Calu3 (cell line): Measurements from ENCODE around the gene SCNN1B. TPM values are rescaled to one million over a fixed set of nuclear protein-coding genes. Genes with fewer than 3 reads are reported as not detected.
"Not testable (repeated sequence)": the region's sequence is repeated elsewhere in the genome, so short reads cannot be mapped to it uniquely, and the experiment has no call there.

ENCODE experiments used
- BruUV-seq: library from RNA; stranded (reverse); fragments of 400-500 nt; replicated peaks from 2 replicates; lab custom pipeline; 2021; lab: Mats Ljungman, UMichigan
- CTCF ChIA-PET: fragments of 300-600 bp; sonication (Branson Sonifier 250); formaldehyde crosslinking; loops from one replicate; lab custom pipeline; 2022; ENCODE audit warnings: antibody characterized with exemption; lab: Charles Lee
- DNase-seq: peaks from one replicate; pipeline ENCODE4 v3.0.0; 2022
- H3K27ac Mint-ChIP-seq: one replicate; pipeline ENCODE4 v1.8.0; 2022; ENCODE audit warnings: mixed read lengths; ENCODE audit not compliant: unreplicated experiment
- H3K27me3 Mint-ChIP-seq: one replicate; pipeline ENCODE4 v1.8.0; 2022; ENCODE audit warnings: mixed read lengths; ENCODE audit not compliant: unreplicated experiment
- H3K36me3 Mint-ChIP-seq: one replicate; pipeline ENCODE4 v1.8.0; 2022; ENCODE audit warnings: mild to moderate bottlenecking, moderate library complexity, mixed read lengths; ENCODE audit not compliant: insufficient read depth, unreplicated experiment
- H3K4me1 Mint-ChIP-seq: one replicate; pipeline ENCODE4 v1.8.0; 2022; ENCODE audit warnings: mild to moderate bottlenecking, low read depth, mixed read lengths; ENCODE audit not compliant: unreplicated experiment
- H3K4me3 Mint-ChIP-seq: one replicate; pipeline ENCODE4 v1.8.0; 2022; ENCODE audit warnings: mild to moderate bottlenecking, low read depth, moderate library complexity, mixed read lengths; ENCODE audit not compliant: unreplicated experiment
- H3K9me3 Mint-ChIP-seq: one replicate; pipeline ENCODE4 v1.8.0; 2022; ENCODE audit warnings: low read depth, mixed read lengths; ENCODE audit not compliant: unreplicated experiment
- intact Hi-C: fragments of 100-400 bp; cut with micrococcal nuclease; formaldehyde crosslinking; loops from one replicate; pipeline ENCODE4 v1.10.0; 2022; ENCODE audit not compliant: unreplicated experiment
- total RNA-seq: library from RNA; stranded (reverse); gene quantifications from 2 replicates; pipeline ENCODE4 v1.2.3, GENCODE V29; 2022
- TF ChIP-seq, protein P1 (sequence below): fragments of 200-600 bp; IDR thresholded peaks from one replicate; pipeline ENCODE4 v1.8.0; 2022; ENCODE audit warnings: antibody characterized with exemption; ENCODE audit not compliant: unreplicated experiment

The SCNN1B gene
- total RNA-seq, 1 experiment from 2014 or later = not detected

DNA sequence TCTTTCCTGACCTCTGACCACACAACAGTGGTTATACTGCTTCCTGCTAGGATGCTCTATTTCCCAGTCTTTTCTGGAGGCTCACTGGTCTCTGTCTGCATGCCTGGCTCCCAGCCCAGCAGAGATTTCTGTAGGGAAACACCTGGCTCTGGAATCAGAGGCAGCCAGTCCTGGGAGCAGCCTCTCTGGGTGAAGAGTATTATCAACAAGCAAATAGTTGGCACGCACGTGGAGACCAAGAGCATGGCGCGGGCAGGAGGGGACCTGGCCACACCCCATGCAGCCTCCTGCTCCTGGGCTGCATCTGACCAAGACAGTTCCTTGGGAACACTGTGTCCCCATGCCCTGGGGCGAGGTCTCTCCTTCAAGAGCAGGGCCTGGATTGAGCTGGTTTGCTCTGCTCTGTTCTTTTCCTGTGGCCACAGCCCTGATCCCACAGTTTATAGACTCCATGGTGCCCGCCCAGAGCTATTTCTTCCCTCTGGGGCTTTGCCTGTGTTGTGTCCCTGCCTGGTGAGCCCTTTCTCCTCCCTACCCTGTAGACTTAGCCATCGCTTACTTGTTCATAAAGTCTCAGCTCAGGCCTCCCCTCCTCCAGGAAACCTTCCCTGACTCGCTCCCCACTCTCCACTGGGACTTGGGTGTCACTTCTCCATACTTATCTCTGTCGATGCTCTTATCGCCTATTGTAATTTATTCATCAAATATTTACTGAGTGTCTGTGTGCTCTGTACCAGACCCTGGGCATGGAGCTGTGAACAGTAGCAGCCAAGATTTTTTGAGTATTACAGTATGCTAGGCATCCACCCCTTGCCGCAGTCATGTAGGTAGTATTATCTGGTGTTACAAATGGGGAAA lies 60.6 kb downstream of the SCNN1B start:
- Mint-ChIP-seq H3K36me3 (no peaks in the 10 kb centered on the region), H3K27me3 (no peaks in the 10 kb centered on the region), H3K4me3 (no peak overlapping the region), H3K27ac (no peak overlapping the region), H3K4me1 (peaks cover 22% of the 10 kb centered on the region), H3K9me3 (no peaks in the 10 kb centered on the region)
- peak; percentile 21 for DNase-seq
- no TSS peak for BruUV-seq
- TF ChIP-seq, protein P1, sequence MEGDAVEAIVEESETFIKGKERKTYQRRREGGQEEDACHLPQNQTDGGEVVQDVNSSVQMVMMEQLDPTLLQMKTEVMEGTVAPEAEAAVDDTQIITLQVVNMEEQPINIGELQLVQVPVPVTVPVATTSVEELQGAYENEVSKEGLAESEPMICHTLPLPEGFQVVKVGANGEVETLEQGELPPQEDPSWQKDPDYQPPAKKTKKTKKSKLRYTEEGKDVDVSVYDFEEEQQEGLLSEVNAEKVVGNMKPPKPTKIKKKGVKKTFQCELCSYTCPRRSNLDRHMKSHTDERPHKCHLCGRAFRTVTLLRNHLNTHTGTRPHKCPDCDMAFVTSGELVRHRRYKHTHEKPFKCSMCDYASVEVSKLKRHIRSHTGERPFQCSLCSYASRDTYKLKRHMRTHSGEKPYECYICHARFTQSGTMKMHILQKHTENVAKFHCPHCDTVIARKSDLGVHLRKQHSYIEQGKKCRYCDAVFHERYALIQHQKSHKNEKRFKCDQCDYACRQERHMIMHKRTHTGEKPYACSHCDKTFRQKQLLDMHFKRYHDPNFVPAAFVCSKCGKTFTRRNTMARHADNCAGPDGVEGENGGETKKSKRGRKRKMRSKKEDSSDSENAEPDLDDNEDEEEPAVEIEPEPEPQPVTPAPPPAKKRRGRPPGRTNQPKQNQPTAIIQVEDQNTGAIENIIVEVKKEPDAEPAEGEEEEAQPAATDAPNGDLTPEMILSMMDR = no peak
- intact Hi-C loops = no loop called here
- CTCF ChIA-PET = interaction anchor here (0.8 to 1.4 kb wide), 2 partner anchors 12 to 16 kb away, joined by 3 to 5 read pairs; no protein-coding TSS in a partner anchor

DNA sequence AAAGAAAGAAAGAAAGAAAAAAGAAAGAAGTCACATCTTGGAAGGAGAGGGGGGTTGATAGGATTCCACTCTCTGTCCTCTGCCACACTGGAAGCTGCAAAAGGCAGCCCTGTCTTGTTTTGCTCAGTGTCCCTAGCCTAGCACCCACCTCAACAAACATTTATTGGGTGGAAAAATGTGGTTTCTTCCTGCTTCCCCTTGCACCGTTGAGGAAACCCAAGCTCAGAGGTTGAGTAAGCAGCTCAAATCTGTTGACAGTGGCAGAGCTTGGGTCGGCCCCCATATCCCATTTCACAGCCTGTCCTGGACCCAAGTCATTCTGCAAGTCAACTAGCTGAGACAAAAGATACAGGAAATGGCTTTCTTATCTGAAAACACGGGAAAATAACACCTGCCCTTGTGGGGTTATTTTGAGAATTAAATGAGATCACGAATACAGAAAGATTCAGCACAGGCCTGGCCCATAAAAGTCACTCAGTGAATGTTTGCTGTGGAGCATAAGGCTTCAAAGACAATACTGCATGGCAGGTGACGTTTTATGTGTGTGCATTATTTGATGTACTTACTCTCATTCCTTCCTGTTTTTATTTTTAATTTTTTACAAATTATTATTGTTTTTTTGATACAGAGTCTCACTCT lies 63.6 kb downstream of the SCNN1B start:
- intact Hi-C loops = no loop called here
- DNase-seq = peak; percentile 38
- H3K4me3 Mint-ChIP-seq = no peak overlapping the region
- BruUV-seq = no TSS peak
- H3K4me1 Mint-ChIP-seq = peaks cover 30% of the 10 kb centered on the region
- no peaks in the 10 kb centered on the region for H3K36me3 Mint-ChIP-seq
- TF ChIP-seq, protein P1 = no peak
- H3K27ac Mint-ChIP-seq = peak overlapping the region; percentile 9
- no peaks in the 10 kb centered on the region for H3K9me3 Mint-ChIP-seq
- H3K27me3 Mint-ChIP-seq = peaks cover 9% of the 10 kb centered on the region
- CTCF ChIA-PET = interaction anchor here (0.6 to 1.0 kb wide), 2 partner anchors 68 to 184 kb away, joined by 5 read pairs; no protein-coding TSS in a partner anchor

DNA sequence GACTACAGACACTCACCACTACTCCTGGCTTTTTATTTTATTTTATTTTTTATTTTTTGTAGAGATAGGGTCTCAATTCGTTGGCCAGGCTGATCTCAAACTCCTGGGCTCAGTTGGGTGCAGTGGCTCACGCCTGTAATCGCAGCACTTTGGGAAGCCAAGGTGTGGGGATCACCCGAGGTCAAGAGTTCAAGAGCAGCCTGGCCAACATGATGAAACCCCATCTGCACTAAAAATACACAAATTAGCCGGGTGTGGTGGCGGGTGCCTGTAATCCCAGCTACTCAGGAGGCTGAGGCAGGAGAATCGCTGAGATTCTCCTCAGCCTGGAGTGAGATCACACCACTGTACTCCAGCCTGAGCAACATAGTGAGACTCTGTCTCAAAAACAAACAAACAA lies 64.2 kb downstream of the SCNN1B start:
- H3K27ac Mint-ChIP-seq, DNase-seq, H3K4me3 Mint-ChIP-seq, intact Hi-C loops, H3K9me3 Mint-ChIP-seq, CTCF ChIA-PET, H3K36me3 Mint-ChIP-seq, BruUV-seq: not testable (repeated sequence)
- peaks cover 14% of the 10 kb centered on the region for H3K27me3 Mint-ChIP-seq
- H3K4me1 Mint-ChIP-seq = peaks cover 30% of the 10 kb centered on the region

DNA sequence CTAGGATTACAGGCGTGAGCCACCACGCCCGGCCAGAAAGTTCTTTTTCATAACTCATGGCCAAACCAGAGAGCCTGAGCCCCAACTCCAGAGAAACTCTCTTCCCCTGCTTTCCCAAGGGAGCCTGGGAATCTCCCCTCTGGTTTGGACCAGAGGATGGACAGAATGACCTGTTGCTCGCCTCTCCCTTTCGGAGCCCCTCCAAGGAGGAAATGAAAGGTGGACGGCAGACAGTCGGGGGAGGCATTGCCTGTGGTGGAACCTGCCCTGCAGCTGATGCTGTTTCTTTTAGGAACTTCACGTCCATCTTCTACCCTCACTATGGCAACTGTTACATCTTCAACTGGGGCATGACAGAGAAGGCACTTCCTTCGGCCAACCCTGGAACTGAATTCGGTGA lies 65.5 kb downstream of the SCNN1B start:
- CTCF ChIA-PET = no interaction called here
- peaks cover 14% of the 10 kb centered on the region for H3K27me3 Mint-ChIP-seq
- H3K27ac Mint-ChIP-seq = no peak overlapping the region
- H3K9me3 Mint-ChIP-seq = no peaks in the 10 kb centered on the region
- H3K36me3 Mint-ChIP-seq = no peaks in the 10 kb centered on the region
- intact Hi-C loops = no loop called here
- TF ChIP-seq, protein P1 = no peak
- no peak overlapping the region for H3K4me3 Mint-ChIP-seq
- BruUV-seq = no TSS peak
- no peak for DNase-seq
- peaks cover 27% of the 10 kb centered on the region for H3K4me1 Mint-ChIP-seq
